MM.1S (cell line): ENCODE measurements around the gene TMEM187.

Experiments used
- CTCF ChIP-seq: fragments of 300-600 bp; sonication (generic); IDR thresholded peaks from 2 replicates; pipeline ENCODE4 v1.5.1; 2016; ENCODE audit warnings: antibody characterized with exemption, low read length, mixed read lengths
- EZH2phosphoT487 ChIP-seq: fragments of 300-600 bp; sonication (generic); IDR thresholded peaks from 2 replicates; pipeline ENCODE4 v1.6.1; 2018; ENCODE audit warnings: antibody characterized with exemption, low read length

- TF ChIP-seq CTCF (no peak), EZH2phosphoT487 (no peak)
Measured at GRCh38 chrX:153934148-153934761, 38.3 kb upstream of the TMEM187 start.
